GM18873 (cell line): ENCODE measurements around the gene DRC1.
"Not testable (repeated sequence)": the region's sequence is repeated elsewhere in the genome, so short reads cannot be mapped to it uniquely, and the experiment has no call there.

ENCODE experiments used
- ATAC-seq: cut with Tn5 transposase; IDR thresholded peaks from one replicate; pipeline ENCODE4 v1.9.1; 2021; ENCODE audit warnings: mild to moderate bottlenecking, moderate library complexity, moderate number of reproducible peaks; ENCODE audit not compliant: unreplicated experiment, low FRiP score

The DRC1 gene

DNA sequence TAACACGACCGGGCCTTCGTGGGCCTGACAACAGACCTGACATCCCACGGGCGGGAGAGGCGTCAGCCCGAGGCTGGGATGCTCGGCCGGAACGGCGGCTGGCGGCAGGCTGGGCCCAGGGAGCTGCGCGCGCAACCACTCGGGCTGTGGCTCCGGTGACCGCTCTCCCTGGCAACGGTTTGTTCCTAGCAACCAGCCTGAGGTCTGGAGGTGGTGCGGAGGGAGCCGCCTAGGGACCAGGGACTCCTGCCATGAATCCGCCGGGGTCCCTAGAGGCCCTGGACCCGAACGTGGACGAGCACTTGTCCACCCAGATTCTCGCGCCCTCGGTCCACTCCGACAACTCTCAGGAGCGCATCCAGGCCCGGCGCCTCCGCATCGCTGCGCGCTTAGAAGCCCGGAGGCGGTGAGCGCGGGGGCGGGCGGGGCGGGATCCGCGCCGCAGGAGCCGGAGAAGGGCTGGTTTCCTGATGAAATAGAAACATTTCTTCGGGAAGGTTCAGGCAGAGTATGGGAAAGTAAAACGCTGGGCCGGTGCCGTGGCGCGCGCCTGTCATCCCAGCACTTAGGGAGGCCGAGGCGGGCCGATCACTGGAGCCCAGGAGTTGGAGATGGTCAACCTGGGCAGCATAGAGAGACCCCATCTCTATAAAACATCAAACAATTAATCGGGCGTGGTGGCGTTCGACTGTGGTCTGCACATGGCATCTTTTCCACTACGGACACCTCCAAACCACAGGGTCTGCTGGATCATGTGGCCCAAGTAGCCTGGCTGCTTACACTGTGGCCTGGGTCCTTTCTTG, at the start of gene DRC1:
Gene DRC1 (plus strand): TSS at position 182 of the 803 bp plus-strand sequence. CDS start 70 bp downstream, at position 252.
- no peak for ATAC-seq

GRCh38 chr2:26352892-26353291, 48.8 kb upstream of the DRC1 start:
- ATAC-seq = no peak

- not testable (repeated sequence) for ATAC-seq
Observed at GRCh38 chr2:26354469-26354868, 47.3 kb upstream of the DRC1 start.

DNA sequence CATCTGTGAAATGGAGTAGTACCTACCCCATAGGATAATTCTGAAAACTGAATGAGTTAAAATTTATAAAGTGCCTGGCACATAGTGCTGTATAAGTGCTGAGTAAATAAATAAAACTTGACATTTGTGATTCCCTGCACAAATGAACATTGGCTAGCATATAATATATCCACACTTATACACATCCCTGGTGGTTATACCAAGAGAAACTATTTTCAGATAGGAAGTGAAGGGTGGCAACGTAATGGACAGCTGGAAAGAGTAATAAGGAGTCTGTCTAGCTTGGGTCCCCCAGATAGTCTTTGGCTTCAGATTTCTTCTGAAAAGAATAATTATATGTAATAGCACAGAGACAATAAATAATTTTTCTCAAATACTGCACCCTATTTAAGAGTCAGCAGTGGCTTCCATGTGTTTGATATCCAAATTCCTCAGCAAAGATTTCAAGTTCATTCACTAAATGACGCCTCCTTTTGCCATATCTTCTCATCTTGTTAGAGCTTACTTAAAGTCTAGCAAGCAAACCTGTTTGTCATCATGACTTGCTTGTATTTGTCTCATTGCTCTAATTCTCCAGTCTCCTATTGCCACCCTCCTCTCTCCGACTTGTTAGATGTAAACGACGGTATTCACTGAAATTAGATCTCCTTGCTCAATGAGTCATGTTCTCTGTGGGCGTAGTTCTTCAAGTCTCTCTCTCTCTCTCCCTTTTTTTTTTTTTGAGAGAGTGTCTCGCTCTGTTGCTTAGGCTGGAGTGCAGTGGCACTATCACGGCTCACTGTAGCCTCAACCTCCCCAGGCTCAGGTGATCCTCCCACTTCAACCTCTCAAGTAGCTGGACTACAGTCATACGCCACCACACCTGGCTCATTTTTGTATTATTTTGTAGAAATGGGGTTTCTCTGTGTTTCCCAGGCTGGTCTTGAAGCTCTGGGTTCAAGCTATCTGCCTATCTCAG, 46.4 kb upstream of the DRC1 start:
- no peak for ATAC-seq

DNA sequence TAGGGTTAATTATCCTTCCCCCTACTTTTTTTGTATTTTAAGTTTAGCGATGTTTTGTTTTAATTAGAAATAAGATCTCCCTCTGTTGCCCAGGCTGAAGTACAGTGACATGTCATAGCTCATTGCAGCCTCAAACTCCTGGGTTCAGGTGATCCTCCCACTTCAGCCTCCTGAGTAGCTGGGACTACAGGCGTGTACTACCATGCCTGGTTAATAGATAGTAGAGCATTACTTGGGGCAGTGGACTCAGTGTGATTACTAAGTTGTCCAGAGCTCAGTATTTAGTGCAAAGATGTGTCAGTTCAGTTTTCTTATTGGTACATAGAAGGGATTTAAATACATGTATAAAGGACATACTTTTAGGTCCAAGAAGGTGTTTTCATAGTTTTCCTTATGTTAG, 45.6 kb upstream of the DRC1 start:
- ATAC-seq = no peak

GRCh38 chr2:26356771-26357170, 44.9 kb upstream of the DRC1 start:
- ATAC-seq = no peak

DNA sequence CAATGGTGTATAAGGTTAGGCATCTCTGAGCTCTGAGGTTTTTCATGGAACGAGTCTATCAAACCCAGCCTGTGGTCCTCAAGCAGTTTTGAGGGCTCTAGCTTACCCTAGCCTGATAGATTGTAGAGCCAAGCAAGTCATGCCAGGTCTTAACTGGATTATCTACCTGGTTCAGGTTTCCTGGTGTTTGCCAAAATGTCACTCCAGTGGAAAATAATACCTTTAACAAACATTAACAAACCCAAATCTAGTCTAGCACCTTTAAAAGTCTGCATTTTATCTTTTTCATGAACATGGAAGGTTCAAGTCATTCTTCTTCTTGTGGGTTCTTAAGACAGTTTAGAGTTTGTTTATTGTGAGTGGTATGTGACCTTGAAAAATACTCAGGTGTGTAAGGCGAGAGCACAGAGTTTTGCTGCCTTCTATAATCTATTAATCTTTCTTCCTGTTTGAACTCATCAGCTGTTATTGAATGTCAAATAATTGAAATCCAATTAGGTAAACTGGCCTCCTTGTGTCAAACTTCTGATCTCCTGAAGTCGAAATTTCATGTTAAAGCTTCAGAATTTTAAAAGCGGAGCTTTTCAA, 41.7 kb upstream of the DRC1 start:
- no peak for ATAC-seq

DNA sequence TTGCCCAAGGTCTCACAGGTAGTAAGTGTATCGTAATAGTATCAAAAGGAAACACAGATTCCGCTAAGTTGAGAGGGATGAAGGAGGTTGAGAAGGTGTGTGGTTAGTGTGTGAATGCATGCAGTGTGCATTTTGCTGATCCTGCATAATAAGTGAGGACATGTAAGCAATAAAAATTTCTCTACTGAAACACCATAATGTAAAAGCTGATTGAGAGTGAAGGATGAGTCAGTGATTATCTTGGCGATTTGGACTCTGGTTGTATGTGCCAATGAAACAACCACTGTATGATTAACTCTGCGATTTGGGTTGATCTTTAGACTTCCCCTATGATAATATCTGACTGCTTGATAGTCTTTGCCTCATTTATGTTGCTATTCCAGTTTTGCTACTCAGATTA, 38.4 kb upstream of the DRC1 start:
- no peak for ATAC-seq

- ATAC-seq = no peak
Observed at GRCh38 chr2:26363958-26364357, 37.8 kb upstream of the DRC1 start.

DNA sequence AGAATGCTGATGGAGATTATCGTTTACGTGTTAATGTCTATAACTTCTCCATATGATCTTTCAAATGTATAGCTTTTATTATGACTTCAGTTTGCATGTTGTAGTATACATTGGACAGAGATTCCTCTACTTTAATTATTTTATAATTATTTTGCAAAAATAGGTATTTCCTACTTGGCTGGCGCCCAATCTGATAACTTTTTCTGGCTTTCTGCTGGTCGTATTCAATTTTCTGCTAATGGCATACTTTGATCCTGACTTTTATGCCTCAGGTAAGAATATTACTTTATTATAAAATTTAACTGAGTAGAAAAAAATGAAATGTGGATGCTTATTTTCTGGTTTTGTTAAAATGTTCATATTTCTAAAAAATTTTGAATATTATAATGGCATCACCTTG, 37.1 kb upstream of the DRC1 start:
- no peak for ATAC-seq

- ATAC-seq = no peak
Observed at GRCh38 chr2:26366957-26367356, 34.8 kb upstream of the DRC1 start.

GRCh38 chr2:26369664-26370063, 32.1 kb upstream of the DRC1 start:
- not testable (repeated sequence) for ATAC-seq

DNA sequence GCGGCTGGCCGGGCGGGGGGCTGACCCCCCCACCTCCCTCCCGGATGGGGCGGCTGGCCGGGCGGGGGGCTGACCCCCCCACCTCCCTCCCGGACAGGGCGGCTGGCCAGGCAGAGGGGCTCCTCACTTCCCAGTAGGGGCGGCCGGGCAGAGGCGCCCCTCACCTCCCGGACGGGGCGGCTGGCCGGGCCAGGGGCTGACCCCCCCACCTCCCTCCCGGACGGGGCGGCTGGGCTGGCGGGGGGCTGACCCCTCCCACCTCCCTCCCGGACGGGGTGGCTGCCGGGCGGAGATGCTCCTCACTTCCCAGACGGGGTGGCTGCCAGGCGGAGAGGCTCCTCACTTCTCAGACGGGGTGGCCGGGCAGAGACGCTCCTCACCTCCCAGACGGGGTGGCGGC, 30.8 kb upstream of the DRC1 start:
- ATAC-seq = not testable (repeated sequence)

GRCh38 chr2:26376799-26377198, 24.9 kb upstream of the DRC1 start:
- no peak for ATAC-seq

DNA sequence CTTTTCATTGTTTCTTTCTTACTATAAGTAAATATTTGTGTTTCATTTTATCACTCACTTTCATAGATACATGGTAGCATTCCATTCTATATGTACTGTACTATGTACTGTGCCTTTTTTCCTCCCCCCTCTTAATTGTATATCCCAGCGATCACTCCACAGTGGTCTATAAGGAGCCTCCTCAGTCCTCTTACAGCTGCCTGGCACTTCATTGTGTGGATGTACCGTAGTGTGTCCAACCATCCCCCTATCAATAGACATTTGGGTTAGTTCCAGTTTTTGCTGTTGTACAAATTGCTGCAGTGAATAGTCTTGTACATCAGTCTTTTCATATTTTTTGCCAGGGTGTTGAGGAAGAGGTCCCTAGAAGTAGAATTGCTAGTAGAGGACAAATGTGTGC, 21.4 kb upstream of the DRC1 start:
- no peak for ATAC-seq

DNA sequence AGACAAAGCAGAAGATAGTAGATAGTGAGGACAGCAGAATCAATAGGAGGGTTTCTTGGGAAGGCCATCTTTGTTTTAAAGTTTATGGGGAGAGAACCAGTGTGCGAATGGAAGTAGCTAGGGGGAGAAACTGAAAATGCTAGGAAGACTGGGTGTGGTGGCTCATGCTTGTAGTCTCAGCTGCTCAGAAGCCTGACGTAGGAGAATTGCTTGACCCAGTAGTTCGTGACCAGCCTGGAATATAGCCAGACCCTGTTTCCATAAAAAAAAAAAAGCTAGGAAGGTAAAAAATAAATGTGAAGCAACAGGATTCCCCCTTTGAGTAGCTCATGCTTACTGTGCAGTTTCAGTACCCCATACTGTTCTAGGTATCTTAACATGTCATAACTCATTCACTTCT, 19.2 kb upstream of the DRC1 start:
- ATAC-seq = no peak

GRCh38 chr2:26384183-26384582, 17.5 kb upstream of the DRC1 start:
- no peak for ATAC-seq

GRCh38 chr2:26384597-26384996, 17.1 kb upstream of the DRC1 start:
- no peak for ATAC-seq

GRCh38 chr2:26387189-26387588, 14.5 kb upstream of the DRC1 start:
- no peak for ATAC-seq

DNA sequence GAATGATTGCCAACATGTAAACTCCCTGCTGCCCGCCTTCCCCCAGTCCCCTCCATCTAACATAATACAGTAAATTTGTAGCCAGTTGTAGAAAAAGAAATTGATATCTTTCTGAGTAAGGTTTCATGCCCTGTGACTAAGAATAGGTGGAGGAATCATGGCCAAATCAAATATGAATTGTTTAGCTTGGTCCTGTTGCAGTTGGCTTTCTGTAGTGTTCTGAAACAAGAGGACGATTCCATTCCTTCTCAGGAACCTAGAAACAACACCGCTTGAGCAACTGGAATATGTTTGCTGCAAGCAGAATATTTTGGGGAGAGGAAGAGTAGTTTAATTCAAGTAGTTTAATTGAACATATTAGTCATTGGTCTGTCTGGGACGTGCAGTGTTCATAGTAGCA, 7.0 kb upstream of the DRC1 start:
- ATAC-seq = no peak

GRCh38 chr2:26395394-26395793, 6.3 kb upstream of the DRC1 start:
- ATAC-seq = no peak
